GM10266 (cell line): ENCODE data around the gene FGL2.

Experiments
- DNase-seq: peaks from one replicate; pipeline ENCODE4 v3.0.0; 2012; ENCODE audit errors: extremely low spot score
- TF ChIP-seq, protein P1 (sequence below): IDR thresholded peaks from 2 replicates; pipeline ENCODE4 v1.5.1; 2012; ENCODE audit warnings: mild to moderate bottlenecking, low read depth; ENCODE audit not compliant: control insufficient read depth, insufficient read depth; ENCODE audit errors: missing control alignments

The FGL2 gene

DNA sequence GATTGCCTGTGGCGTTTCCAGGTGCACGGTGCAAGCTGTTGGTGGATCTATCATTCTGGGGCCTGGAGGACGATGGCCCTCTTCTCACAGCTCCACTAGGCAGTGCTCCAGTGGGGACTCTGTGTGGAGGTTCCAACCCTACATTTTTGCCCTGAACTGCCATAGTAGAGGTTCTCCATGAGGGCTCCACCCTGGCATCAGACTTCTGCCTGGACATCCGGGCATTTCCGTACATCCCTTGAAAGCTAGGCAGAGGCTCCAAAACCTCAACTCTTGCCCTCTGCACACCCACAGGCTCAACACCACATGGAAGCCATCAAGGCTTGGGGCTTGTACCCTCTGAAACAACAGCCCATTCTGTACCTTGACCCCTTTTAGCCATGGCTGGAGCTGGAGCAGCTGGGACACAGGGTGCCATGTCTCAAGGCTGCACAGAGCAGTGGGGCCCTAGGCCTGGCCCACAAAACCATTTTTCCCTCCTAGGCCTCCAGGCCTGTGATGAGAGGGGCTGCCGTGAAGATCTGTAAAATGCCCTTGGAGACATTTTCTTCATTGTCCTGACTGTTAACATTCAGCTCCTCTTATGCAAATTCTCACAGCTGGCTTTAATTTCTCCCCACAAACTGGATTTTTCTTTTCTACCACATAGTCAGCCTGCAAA is 10.0 kb upstream of the FGL2 start:
- TF ChIP-seq, protein P1, sequence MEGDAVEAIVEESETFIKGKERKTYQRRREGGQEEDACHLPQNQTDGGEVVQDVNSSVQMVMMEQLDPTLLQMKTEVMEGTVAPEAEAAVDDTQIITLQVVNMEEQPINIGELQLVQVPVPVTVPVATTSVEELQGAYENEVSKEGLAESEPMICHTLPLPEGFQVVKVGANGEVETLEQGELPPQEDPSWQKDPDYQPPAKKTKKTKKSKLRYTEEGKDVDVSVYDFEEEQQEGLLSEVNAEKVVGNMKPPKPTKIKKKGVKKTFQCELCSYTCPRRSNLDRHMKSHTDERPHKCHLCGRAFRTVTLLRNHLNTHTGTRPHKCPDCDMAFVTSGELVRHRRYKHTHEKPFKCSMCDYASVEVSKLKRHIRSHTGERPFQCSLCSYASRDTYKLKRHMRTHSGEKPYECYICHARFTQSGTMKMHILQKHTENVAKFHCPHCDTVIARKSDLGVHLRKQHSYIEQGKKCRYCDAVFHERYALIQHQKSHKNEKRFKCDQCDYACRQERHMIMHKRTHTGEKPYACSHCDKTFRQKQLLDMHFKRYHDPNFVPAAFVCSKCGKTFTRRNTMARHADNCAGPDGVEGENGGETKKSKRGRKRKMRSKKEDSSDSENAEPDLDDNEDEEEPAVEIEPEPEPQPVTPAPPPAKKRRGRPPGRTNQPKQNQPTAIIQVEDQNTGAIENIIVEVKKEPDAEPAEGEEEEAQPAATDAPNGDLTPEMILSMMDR = no peak
- DNase-seq = no peak

DNA sequence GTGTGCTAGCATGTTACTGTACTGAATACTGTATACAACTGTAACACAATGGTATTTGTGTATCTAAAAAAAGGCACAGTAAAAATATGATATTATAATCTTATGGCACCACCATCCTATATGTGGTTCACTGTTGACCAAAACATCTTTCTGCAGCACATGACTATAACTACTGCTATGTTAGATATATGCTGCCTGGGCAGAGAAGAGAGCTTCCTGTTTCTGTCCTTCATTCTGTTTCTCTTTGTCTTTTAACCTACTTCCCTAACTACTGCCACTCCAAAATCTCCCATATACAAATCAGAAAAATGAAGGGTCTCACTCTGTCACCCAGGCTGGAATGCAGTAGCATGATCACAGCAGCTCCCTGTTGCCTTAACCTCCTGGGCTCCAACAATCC is 8.8 kb upstream of the FGL2 start:
- DNase-seq = no peak
- TF ChIP-seq, protein P1 = no peak

DNA sequence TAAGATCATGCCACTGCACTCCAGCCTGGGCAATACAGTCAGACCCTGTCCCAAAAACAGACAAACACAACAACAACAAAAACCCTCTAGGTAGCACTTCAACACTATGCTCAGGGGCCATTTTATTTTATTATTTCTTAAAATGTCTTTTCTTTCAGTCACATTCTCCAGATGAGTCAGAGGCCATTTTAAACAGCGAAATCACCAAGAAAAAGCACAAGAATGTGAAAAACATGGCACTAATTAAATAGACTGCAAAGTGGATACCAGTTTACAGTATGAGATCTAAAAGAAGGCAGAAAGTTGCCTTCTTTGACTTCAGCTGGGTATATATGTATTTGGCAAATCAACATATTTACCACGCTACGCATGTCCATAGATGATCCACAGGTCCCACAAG is 6.1 kb upstream of the FGL2 start:
- no peak for DNase-seq
- TF ChIP-seq, protein P1 = no peak

DNA sequence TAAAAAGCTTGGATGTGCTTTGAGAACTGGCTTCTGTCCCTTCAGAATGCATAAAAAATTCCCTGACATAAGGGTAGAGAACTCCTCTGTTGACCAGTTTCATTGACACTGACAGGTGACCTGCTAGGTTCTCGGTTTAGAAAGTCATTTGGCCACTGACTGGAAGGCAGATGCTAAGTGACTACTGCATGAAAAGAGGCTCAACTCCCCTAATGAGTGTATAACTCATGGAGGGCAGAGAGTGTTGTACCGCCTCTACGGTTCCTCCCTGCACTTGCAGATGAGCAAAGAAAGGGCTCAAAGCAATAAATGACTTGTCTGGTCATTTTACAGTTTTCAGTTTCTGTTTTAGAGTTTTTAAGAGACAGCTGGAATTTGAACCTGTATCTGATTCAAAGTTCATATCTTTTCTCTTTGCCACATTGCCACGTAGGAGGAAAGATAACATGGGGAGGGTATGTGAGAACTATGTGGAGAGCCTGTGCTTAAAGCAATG is 2.9 kb upstream of the FGL2 start:
- TF ChIP-seq, protein P1 = no peak
- peak; percentile 60 for DNase-seq

DNA sequence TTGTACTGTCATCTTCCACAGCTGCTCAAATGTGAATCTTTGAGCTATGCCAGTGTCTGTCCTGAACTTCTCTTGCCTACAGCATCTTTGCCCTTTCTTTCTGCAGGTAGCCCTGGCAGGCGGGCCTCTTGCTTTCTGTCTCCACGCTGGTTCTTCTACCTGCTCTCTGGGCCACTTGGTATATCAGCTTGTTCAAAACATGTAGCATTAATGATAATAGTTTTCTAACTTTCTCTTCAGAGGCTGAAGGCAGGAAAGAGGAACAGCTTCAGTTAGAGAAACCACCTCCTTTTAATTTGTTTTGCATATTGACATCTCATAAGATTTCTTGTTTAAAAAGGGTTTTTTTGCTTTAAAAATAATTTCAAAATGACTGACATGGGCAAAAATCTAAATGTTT is 923 bp upstream of the FGL2 start:
- TF ChIP-seq, protein P1 = no peak
- no peak for DNase-seq

DNA sequence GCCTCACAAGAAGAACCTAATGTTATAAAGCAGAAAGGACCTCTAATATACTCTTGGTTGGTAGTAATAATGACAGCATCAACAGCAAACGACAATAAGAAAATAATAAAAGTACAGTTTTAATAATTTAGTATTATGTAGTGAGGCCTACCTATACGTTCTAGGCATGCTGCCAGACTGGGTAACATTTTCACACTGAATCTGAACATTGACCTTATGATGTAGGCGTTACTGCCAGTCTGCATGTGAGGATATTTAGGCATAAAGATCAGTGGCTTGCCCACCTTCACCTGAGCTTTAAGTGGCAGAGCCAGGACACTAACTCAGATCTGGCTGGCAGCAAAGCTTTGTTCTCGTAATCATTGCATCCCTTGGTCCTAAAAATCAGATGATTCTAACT is 2.5 kb downstream of the FGL2 start:
- DNase-seq = no peak
- TF ChIP-seq, protein P1 = no peak

DNA sequence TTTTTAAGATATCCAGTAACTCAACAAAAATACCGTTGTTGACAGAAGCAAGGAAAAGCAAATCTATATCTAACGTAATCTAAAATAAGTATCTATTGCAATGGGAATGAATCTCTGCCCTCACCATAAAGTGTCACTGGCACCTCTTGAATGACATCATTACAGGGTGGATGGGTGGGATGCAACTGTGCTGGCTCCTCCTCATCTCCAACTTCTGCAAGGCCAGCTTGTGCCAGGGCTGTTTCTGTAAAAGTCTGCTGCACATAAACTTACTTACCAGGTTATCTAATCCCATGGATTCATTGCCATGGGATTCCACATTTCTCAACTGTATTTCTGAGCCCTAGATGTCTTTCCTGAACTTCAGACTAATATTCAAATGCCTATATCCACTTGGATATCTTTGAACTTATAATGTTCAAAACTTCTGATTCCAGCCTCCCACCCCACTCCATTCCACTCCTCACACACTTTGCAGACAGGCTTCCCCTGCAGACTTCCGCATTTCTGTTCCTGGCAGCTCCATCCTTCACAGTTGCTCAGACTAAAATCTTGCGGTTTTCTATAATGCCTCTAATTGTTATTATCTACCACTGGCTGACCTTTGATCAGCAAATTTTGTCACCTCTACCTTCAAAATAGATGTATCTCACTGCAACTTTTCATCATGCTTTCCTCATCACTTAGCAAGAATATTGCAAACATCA is 10.7 kb downstream of the FGL2 start:
- no peak for DNase-seq
- TF ChIP-seq, protein P1 = no peak
